GM18526 (cell line): ENCODE measurements around the gene TESK2.

Experiments used
- POLR2A ChIP-seq: IDR thresholded peaks from 3 replicates; pipeline ENCODE4 v1.6.1; 2011; ENCODE audit not compliant: insufficient read length; ENCODE audit errors: extremely low read depth

Gene TESK2

DNA sequence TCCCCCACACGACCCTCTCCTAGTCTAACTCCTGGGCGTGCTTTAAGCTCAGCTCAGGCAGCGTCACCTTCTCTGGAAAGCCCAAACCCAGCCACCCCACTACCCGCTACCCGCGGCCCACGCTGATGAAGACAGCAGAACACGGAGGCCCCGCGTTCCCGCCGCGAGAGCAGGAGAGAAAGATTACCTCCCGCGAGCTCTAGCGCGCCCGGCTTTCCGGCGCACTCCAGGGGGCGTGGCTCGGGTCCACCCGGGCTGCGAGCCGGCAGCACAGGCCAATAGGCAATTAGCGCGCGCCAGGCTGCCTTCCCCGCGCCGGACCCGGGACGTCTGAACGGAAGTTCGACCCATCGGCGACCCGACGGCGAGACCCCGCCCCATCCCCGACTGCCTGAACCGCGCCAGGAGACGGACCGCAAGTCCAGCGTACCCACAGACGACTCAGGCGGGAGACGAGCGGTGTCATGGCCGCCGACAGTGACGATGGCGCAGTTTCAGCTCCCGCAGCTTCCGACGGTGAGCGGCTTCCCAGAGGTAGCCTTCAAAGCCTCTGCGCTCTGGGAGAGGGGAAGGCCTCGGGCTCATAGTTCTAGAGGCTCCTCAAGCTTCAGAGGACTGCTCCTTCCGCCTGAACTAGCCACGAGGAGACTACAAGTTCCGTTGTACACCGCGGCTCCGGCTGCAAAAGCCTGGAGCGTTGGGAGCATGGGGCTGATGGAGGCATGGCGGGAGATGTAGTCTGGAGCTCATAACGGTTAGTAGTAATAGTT, 151.0 kb downstream of the TESK2 start, which contains the start of the genes MUTYH and TOE1:
Gene MUTYH, minus strand, starts transcription at position 652 of the 770 bp plus-strand sequence. CDS start 5,935 bp downstream, outside the sequence.
Gene TOE1, plus strand, starts transcription at position 382 of the 770 bp plus-strand sequence. Its CDS starts 83 bp downstream, at position 465.
- peak; percentile 85 for TF ChIP-seq POLR2A

DNA sequence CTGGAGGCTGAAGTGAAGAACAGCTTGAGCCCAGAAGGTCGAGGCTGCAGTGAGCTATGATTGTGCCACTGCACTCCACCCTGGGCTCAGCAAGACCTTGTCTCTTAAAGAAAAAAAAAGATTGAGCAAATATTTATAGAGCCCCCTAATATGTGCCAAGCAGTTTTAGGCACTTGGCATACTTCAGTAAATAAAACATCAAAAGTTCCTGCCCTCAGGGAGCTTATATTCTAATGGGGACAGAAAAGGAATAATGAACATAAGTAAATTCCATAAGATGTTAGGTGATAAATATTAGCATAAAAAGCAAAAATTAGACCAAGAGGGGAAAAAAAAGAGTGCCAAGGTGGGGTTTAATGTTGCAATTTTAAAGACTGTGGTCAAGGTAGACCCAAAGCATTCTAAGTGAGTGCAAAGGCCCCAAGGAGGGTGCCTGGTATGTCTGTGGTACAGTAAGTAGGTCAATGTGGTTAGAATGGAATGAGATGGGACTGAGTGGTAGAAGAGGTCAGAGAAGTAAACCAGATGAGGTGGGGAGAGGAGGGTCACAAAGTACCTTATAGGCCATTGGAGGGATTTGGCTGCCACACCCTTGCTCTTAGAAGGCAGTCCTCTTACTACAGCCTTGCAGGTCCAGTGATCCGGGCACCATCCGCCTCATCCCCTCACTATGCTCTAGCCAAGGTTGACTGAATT, 153.2 kb downstream of the TESK2 start:
- TF ChIP-seq POLR2A, result no peak

DNA sequence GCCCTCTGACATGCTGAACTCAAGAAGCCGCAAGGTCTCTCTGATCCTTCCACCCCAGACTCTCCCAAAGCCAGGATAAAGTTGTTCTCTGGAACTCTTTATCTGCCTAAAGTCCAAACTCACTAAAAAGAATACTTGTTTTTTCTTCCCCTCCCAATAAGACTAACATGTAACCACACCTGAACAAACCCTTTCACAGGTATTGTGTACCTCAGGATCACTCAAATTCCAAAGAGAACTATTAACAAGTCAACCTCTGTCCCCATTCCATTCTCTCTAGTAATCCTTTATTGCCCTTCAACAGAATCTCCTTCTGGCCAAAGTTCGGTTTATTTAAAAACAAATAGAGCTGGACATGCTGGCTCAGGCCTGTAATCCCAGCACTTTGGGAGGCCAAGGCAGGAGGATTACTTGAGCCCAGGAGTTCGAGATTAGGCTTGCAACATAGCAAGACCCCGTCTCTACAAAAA, 155.1 kb downstream of the TESK2 start:
- TF ChIP-seq POLR2A, result no peak

DNA sequence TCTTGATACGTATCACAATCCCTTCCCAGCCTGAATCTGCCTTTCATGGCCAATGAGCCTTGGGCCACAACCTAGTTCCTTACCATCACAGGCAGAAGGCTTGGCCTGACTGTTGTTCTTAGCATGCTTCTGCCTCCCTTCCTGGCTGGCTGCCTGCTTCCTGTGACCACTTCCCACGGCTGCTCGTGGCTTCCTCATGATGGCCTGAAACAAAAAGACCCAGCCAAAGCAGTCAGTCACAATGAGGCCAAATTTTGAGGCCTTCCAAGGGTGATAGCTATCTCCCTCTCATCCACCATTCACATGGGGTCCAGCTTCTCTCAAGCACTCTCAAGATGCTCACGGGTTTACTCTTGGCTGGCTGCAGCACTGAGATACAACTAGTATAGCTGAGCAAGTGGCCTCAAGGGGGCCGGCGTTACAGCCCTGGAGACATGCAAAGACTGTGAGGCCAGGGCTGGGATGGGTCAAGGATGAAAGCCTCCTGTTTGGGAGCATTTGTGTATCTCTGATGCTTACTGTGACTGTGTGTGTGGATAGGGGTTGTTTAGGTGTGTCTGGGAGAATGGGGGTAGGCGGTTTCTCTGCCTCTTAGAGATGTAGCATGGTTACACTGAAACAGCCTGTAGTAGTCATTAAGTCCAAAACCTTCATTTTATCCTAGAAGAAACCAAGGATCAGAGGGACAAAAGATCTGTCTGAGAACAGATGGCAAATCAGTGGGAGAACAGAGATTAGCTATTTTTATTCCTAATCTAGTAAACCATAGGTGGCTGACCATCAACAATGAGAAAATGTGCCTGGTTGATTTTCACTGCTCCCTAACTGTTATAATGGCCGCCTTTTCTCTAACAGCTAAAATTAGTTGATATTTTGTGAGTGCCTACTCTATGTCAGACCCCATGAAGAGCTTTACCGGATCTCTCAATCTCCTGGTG, 156.4 kb downstream of the TESK2 start:
- TF ChIP-seq POLR2A, result no peak

DNA sequence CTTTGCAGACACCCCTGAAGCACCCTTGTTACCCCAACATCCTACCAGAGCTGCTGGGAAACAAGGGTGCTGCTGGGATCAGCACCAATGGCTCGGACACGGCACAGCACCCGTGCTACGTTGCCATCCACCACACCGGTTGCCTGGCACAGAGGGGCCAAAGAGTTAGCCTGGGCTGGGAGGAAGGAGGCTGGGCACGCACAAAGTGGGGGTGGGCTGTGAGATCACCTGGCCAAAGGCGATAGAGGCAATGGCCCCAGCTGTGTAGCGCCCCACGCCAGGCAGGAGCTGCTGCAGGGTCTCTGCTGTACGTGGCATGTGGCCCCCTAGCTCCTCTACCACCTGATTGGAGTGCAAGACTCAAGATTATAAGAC, 158.6 kb downstream of the TESK2 start:
- TF ChIP-seq POLR2A, result no peak

DNA sequence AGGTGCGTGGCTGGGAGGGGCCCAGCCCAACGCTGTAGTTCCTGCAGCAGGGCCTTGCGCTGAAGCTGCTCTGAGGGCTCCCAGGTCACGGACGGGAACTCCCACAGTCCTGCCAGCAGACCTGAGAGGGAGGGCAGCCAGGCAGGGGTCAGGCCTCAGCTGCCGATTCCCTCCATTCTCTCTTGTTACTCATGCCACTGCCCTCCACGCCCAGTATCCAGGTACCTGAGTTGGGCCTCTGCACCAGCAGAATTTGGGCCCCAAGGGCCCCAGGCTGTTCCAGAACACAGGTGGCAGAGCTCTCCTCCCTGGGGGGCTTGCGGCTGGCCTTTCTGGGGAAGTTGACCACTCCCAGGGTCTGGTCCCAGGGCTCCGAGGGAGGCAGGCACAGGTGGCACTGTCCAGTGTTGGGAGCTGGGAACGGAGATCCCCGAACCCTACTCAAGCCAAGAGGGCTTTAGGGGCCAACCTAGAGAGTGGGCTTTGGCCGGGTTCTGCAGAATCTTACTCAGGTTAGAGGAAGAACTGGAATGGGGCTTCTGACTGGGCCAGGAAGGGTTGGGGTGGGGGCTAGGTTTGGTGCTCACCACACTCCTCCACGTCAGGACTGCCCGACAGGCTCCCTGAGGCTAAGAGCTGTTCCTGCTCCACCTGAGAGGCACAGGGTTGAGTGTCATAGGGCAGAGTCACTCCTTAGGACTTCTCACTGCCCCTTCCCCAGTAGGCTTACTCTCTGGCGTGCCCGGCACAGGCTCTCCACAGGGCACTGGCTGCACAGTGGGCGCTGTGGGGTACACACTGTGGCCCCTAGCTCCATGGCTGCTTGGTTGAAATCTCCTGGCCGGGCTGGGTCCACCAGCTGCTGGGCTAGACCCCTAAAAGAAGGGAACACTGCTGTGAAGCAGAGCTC, 159.3 kb downstream of the TESK2 start:
- TF ChIP-seq POLR2A, result no peak

DNA sequence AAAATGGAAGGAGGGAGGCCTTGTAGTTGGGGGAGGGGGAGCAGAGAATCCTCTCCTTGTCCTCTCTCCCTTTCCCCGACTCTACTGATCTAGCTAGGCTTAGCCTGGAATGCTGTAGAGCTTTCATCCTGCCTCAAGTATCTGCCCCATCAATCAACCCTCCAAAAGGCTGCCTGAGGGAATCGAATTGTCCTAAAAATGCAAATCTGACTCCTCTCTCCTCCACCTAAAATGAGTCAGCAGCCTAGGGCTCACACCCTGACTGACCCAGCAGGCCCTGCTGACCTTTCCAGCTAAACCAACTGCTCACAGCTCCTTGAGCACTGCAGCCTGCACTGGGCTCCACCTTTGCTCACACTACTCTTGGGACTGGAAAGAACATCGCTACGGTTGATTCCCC, 161.5 kb downstream of the TESK2 start:
- TF ChIP-seq POLR2A, result no peak

DNA sequence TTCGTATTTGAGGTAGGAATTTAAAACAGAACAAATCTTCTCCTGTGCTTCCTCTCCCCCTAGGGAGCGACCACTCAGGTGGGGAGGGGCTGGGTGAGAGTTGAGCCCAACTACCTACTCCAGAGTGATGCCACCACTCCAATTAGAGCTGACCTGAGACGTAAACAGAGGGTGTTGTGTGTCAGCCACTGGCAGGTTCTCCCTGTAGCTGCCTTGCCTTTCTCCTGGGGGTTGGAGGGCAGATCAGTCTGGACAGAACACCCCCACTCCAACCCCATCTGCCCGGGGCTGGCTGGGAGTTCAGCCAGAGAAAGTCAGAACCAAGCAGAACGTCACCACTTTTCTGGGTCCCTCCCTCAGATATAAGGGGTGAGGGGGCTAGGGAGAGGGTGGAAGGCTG, 162.3 kb downstream of the TESK2 start:
- no peak for TF ChIP-seq POLR2A

DNA sequence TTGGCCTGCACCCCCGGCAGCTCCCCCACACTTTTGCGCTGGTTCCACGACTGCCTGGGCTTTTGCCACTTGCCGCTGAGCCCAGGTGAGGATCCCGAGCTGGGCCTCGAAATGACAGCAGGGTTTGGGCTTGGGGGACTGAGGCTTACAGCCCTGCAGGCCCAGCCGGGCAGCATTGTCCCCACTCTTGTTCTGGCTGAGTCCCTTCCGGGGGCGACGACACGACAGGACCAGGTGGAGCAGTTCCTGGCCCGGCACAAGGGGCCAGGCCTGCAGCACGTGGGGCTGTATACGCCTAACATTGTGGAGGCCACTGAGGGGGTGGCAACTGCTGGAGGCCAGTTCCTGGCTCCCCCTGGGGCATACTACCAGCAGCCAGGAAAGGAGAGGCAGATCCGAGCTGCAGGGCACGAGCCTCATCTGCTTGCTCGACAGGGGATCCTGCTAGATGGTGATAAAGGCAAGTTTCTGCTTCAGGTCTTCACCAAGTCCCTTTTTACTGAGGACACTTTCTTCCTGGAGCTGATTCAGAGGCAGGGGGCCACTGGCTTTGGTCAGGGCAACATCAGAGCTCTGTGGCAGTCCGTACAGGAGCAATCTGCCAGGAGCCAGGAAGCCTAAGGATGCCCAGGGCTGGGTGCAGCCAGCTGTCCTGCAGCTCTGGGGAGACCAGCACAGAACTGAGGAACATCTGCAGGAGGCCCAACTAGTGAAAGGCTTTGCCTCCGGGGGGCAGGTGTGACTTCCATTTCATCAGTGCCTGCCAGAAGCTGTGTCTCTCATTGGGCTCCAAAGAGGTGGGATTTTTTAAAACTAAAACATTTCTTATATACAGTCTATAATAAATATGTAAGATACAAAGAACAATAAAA, 163.1 kb downstream of the TESK2 start:
- no peak for TF ChIP-seq POLR2A

DNA sequence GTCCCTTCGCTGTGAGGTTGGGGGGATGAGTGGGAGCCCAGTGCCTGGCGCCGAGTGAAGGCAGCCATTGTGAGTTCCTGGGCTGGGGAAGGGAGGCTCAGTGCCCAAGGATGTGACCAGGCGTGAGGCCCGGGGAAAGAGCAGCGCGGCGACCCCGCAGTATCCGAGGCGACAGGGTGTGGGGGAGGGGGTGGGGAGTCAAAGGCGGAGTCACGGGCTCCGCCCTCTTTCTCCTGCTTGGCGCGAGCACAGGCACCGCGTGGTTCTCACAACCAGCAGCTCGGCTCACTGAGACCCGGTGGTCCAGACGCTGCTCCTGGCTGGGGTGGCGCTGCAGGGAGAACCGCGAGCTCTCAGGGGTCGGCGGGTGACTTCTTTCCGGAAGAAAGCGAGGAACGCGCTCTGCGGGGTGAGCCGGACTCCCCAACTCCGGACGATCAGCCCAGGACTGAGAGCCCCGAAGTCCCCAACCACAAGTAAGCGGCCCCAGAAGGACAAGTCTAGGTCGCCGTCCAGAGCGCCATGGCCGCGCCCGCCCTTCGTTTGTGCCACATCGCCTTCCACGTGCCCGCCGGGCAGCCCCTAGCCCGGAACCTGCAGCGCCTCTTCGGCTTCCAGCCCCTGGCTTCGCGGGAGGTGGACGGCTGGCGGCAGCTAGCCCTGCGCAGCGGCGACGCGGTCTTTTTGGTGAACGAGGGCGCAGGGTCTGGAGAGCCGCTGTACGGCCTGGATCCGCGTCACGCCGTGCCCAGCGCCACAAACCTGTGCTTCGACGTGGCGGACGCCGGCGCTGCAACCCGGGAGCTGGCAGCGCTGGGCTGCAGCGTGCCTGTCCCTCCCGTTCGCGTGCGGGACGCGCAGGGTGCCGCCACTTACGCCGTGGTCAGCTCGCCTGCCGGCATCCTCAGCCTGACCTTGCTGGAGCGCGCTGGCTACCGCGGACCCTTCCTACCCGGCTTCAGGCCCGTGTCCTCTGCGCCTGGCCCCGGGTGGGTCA, 164.0 kb downstream of the TESK2 start, which contains the start of gene HPDL:
Gene HPDL, plus strand, starts transcription at position 269 of the 997 bp plus-strand sequence. Its CDS starts 254 bp downstream, at position 523.
- TF ChIP-seq POLR2A, result peak; percentile 83

DNA sequence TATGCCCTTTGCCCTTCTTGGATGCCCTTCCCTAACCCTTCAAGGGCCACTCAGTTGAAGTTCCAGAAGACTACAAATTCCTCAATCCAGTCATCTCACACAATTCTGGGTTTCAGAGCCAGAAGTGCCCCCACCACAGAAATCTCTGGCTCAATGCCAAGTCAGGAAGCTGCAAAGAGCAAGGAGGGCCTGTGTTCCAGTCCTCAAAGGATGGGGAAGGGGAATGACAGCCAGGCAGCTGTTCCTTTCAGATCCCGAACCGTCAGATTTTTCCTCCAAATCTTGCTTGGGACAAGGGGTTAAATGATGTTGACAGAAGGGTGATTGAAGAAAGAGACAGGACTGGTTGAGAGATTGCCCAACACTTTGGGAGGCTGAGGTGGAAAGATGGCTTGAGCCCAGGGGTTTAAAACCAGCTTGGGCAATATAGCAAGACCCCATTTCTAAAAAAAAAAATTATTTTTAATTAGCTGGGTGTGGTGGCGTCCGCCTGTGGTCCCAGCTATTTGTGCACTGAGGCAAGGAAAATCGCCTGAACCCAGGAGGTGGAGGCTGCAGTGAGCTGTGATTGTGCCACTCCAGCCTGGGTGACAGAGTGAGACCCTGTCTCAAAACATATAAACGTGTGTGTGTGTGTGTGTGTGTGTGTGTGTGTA, 165.0 kb downstream of the TESK2 start:
- no peak for TF ChIP-seq POLR2A
